ENCODE results near the gene MUC20. TPM values are rescaled to one million over a fixed set of nuclear protein-coding genes. Genes with fewer than 3 reads are reported as not detected.
"Not testable (repeated sequence)": the region's sequence is repeated elsewhere in the genome, so short reads cannot be mapped to it uniquely, and the experiment has no call there.

Gene MUC20
- total and polyA plus RNA-seq, 7 experiments from 2014 or later = 0.66 to 17.8 (median 12.2) TPM

DNA sequence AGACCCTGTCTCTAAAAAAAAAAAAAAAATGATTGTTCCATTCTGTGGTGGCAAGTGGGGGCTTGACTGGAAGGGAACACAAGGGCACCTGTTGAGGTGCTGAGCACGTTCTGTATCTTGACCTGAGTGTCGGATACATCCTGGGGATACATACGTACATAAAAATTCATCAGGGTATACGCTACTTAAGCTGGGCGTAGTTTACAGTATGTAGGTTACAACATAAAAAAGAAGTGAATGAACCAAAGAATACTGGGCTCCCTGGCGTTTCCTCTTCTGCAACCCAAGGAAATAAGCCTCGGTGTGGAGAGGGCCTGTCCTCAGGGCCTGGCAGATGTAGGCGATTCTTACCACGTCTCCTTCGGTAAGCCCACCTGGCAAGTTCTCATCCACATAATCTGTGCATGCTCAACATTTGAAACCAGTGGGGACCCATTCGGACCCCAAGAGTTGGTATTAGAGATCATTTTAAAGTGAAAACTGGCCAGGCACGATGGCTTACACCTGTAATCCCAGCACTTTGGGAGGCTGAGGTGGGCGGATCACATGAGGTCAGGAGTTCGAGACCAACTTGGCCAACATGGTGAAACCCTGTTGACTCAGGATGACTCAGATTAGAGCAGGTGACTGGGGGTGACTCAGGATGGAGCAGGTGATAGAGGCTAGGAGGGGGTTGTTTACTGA lies 5.1 kb upstream of the MUC20 start:
- ChIA-PET POLR2A (no interaction called here), CTCF (interaction anchor here (0.6 kb wide), 1 partner anchor 837 kb away, joined by 3 read pairs; no protein-coding TSS in a partner anchor)
- Mint-ChIP-seq H3K4me1 (peaks cover 0 to 4% (median 0%) of the 10 kb centered on the region in 7 donors), H3K4me3 (no peak overlapping the region), H3K27me3 (peaks cover 0 to 5% (median 0%) of the 10 kb centered on the region in 5 donors), H3K36me3 (peaks cover 15 to 50% (median 30%) of the 10 kb centered on the region in 5 donors), H3K27ac (peak overlapping the region in 2 of 9 donors; percentile 1 to 16), H3K9me3 (peaks cover 0 to 6% (median 0%) of the 10 kb centered on the region in 11 donors)
- ATAC-seq (no peak), DNase-seq (no peak)
- peaks cover 0 to 23% (median 4%) of the 10 kb centered on the region in 3 experiments for H3K36me3 ChIP-seq (ENCODE audit: control insufficient read depth in 2 of 3, insufficient read depth in 3 of 3, low read length in 3 of 3)
- H3K4me3 ChIP-seq (ENCODE audit: low read length) = no peak overlapping the region
- intact Hi-C loops (cut with micrococcal nuclease) = loop anchor here in 1 of 2 donors (5.0 kb wide), 1 partner anchor 98 kb away; no protein-coding TSS in a partner anchor
- no peaks in the 10 kb centered on the region for H3K9me3 ChIP-seq (ENCODE audit: control insufficient read depth in 2 of 3, low read length in 3 of 3)
- H3K4me1 ChIP-seq (ENCODE audit: control insufficient read depth in 2 of 2, insufficient read depth in 2 of 2, low read length in 2 of 2) = no peaks in the 10 kb centered on the region
- H3K27ac ChIP-seq (ENCODE audit: low read depth, low read length) = no peak overlapping the region
- H3K27me3 ChIP-seq (ENCODE audit: control insufficient read depth in 2 of 2, insufficient read depth in 2 of 2, low read length in 2 of 2) = no peaks in the 10 kb centered on the region

DNA sequence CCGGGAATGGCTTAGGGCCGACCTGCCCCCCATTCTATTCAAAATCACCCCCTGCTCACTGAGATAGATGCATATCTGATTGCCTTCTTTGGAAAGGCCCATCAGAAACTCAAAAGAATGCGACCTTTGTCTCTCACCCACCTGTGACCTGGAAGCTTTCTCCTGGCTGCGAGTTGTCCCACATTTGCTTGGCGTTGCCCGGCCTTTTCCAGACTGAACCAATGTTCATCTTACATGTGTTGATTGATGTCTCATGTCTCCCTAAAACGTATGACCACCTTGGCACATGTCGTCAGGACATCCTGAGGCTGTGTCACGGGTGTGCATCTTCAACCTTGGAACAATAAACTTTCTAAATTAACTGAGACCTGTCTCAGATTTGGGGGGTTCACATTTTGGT lies 3.4 kb upstream of the MUC20 start:
- Histone ChIP-seq H3K4me1 (ENCODE audit: control insufficient read depth in 2 of 2, insufficient read depth in 2 of 2, low read length in 2 of 2) (no peaks in the 10 kb centered on the region), H3K27me3 (ENCODE audit: control insufficient read depth in 2 of 2, insufficient read depth in 2 of 2, low read length in 2 of 2) (no peaks in the 10 kb centered on the region), H3K4me3 (ENCODE audit: low read length) (no peak overlapping the region), H3K36me3 (ENCODE audit: control insufficient read depth in 2 of 3, insufficient read depth in 3 of 3, low read length in 3 of 3) (peaks cover 0 to 14% (median 0%) of the 10 kb centered on the region in 3 experiments), H3K9me3 (ENCODE audit: control insufficient read depth in 2 of 3, low read length in 3 of 3) (no peaks in the 10 kb centered on the region), H3K27ac (ENCODE audit: low read depth, low read length) (no peak overlapping the region)
- Mint-ChIP-seq H3K36me3 (peaks cover 12 to 33% (median 15%) of the 10 kb centered on the region in 5 donors), H3K27me3 (peaks cover 0 to 5% (median 0%) of the 10 kb centered on the region in 5 donors), H3K4me3 (no peak overlapping the region), H3K4me1 (peaks cover 0 to 4% (median 0%) of the 10 kb centered on the region in 7 donors), H3K9me3 (peaks cover 0 to 6% (median 0%) of the 10 kb centered on the region in 11 donors), H3K27ac (peak overlapping the region in 1 of 9 donors; percentile 16)
- ChIA-PET POLR2A (no interaction called here), CTCF (no interaction called here)
- no peak for ATAC-seq
- DNase-seq = no peak
- intact Hi-C loops (cut with micrococcal nuclease) = loop anchor here in 1 of 2 donors (5.0 kb wide), 1 partner anchor 100 kb away; no protein-coding TSS in a partner anchor

DNA sequence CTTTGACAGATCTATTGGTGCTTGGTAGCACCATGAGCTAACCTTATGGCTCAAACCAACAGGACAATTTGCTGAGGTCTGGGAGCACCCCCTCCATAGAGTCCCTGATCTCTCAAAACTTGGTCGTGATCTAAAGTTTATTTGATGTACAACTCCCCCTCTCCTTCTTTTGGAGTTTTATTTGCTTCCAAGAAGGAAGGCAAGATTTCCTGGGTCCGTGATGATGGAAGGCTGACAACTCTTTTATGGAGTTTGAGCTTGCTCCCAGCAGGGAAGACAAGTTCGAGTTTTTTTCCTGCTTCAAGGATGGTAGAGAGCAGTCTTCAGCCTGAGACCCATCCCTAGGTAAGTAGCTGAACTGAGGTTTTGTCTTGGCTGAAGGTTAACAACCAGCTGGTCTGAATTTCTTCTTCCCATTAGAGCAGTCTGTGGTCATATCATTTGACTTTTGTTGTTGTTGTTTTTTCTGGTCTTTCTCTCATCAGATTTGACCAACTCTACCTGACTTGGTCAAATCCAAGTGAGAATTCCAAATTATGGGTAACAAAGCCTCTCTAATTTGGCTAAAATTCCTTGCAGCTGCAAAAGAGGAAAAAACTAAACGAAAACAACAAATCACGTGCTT lies 2.8 kb upstream of the MUC20 start:
- H3K27ac Mint-ChIP-seq = no peak overlapping the region

DNA sequence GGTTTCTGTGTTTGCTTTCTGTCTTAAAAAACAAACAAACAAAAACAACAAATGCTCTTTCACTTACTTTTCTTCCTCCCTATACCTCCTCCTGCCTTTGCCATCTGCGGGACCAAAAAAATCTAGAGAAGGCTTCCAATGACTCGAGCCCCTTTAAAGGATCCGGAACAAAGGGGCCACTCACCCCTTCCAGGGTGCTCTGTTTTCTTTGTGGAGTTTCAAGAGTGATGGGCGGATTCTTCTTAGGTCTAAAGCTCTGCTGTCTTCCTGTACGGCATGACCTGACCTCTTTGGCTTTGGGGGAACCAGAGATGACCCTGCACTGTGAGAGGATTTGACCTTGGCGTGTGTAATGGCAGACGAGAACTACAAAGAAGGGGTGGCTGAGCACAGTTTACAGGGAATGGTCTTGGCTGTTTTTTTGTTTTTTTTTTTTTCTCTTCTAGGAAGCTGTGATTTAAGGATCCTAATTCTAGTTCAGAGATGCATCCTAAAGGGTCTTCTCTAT lies 2.2 kb upstream of the MUC20 start:
- H3K27ac ChIP-seq (ENCODE audit: low read depth, low read length) = no peak overlapping the region
- H3K4me1 Mint-ChIP-seq = peaks cover 0 to 4% (median 0%) of the 10 kb centered on the region in 7 donors
- POLR2A ChIA-PET = no interaction called here
- no peak overlapping the region for H3K4me3 ChIP-seq (ENCODE audit: low read length)
- no peaks in the 10 kb centered on the region for H3K27me3 ChIP-seq (ENCODE audit: control insufficient read depth in 2 of 2, insufficient read depth in 2 of 2, low read length in 2 of 2)
- ATAC-seq = no peak
- intact Hi-C loops (cut with micrococcal nuclease) = loop anchor here in 1 of 2 donors (5.0 kb wide), 1 partner anchor 101 kb away; no protein-coding TSS in a partner anchor
- peaks cover 0 to 5% (median 0%) of the 10 kb centered on the region in 5 donors for H3K27me3 Mint-ChIP-seq
- no peaks in the 10 kb centered on the region for H3K9me3 ChIP-seq (ENCODE audit: control insufficient read depth in 2 of 3, low read length in 3 of 3)
- H3K27ac Mint-ChIP-seq = no peak overlapping the region
- no peak for DNase-seq
- CTCF ChIA-PET = no interaction called here
- peaks cover 12 to 32% (median 15%) of the 10 kb centered on the region in 5 donors for H3K36me3 Mint-ChIP-seq
- H3K4me3 Mint-ChIP-seq = no peak overlapping the region
- peaks cover 0 to 14% (median 0%) of the 10 kb centered on the region in 3 experiments for H3K36me3 ChIP-seq (ENCODE audit: control insufficient read depth in 2 of 3, insufficient read depth in 3 of 3, low read length in 3 of 3)
- H3K9me3 Mint-ChIP-seq = peaks cover 0 to 6% (median 0%) of the 10 kb centered on the region in 11 donors
- H3K4me1 ChIP-seq (ENCODE audit: control insufficient read depth in 2 of 2, insufficient read depth in 2 of 2, low read length in 2 of 2) = no peaks in the 10 kb centered on the region

More for the DNA sequence above, 2.8 kb upstream of the MUC20 start:
- Histone ChIP-seq H3K9me3 (ENCODE audit: control insufficient read depth in 2 of 3, low read length in 3 of 3) (no peaks in the 10 kb centered on the region), H3K4me3 (ENCODE audit: low read length) (no peak overlapping the region), H3K36me3 (ENCODE audit: control insufficient read depth in 2 of 3, insufficient read depth in 3 of 3, low read length in 3 of 3) (peaks cover 0 to 14% (median 0%) of the 10 kb centered on the region in 3 experiments), H3K27ac (ENCODE audit: low read depth, low read length) (no peak overlapping the region), H3K27me3 (ENCODE audit: control insufficient read depth in 2 of 2, insufficient read depth in 2 of 2, low read length in 2 of 2) (no peaks in the 10 kb centered on the region), H3K4me1 (ENCODE audit: control insufficient read depth in 2 of 2, insufficient read depth in 2 of 2, low read length in 2 of 2) (no peaks in the 10 kb centered on the region)
- Mint-ChIP-seq H3K27me3 (peaks cover 0 to 5% (median 0%) of the 10 kb centered on the region in 5 donors), H3K4me1 (peaks cover 0 to 4% (median 0%) of the 10 kb centered on the region in 7 donors), H3K36me3 (peaks cover 12 to 32% (median 15%) of the 10 kb centered on the region in 5 donors), H3K9me3 (peaks cover 0 to 6% (median 0%) of the 10 kb centered on the region in 11 donors), H3K4me3 (no peak overlapping the region)
- CTCF ChIA-PET = no interaction called here
- POLR2A ChIA-PET = no interaction called here
- no peak for ATAC-seq
- intact Hi-C loops (cut with micrococcal nuclease) = loop anchor here in 1 of 2 donors (5.0 kb wide), 1 partner anchor 101 kb away; no protein-coding TSS in a partner anchor
- no peak for DNase-seq

DNA sequence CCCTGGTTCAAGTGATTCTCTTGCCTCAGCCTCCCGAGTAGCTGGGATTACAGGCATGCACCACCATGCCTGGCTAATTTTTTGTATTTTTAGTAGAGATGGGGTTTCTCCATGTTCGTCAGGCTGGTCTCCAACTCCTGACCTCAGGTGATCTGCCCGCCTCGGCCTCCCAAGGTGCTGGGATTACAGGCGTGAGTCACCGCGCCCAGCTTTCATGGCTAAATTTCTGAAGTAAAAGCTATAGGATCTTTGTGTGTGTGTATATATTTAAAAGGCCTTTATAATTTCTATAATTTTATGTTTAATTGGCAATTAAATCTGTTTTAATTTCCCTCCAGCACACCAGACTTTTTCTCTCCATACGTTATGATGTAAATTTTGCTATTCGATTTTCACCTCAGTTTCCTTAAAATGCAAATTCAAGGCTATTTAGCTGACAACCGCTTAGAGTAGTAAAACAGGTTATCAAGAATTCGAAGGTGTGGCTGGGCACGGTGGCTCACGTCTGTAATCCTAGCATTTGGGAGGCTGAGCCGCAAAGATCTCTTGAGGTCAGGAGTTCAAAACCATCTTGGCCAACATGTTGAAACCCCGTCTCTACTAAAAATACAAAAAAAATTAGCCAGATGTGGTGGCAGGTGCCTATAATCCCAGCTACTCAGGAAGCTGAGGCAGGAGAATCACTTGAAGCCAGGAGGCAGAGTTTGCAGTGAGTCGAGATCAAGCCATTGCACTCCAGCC lies 1.1 kb upstream of the MUC20 start:
- POLR2A ChIA-PET; DNase-seq; H3K9me3 Mint-ChIP-seq; H3K9me3 ChIP-seq (ENCODE audit: control insufficient read depth in 2 of 3, low read length in 3 of 3); H3K27me3 ChIP-seq (ENCODE audit: control insufficient read depth in 2 of 2, insufficient read depth in 2 of 2, low read length in 2 of 2); H3K36me3 ChIP-seq (ENCODE audit: control insufficient read depth in 2 of 3, insufficient read depth in 3 of 3, low read length in 3 of 3); H3K4me3 ChIP-seq (ENCODE audit: low read length); CTCF ChIA-PET; H3K27me3 Mint-ChIP-seq; H3K4me3 Mint-ChIP-seq; H3K27ac ChIP-seq (ENCODE audit: low read depth, low read length); ATAC-seq; H3K4me1 ChIP-seq (ENCODE audit: control insufficient read depth in 2 of 2, insufficient read depth in 2 of 2, low read length in 2 of 2); H3K4me1 Mint-ChIP-seq: not testable (repeated sequence)
- Mint-ChIP-seq H3K27ac (peak overlapping the region in 1 of 9 donors; percentile 27), H3K36me3 (peaks cover 8 to 26% (median 9%) of the 10 kb centered on the region in 5 donors)
- intact Hi-C loops (cut with micrococcal nuclease) = loop anchor here in 1 of 2 donors (5.0 kb wide), 1 partner anchor 102 kb away; no protein-coding TSS in a partner anchor

DNA sequence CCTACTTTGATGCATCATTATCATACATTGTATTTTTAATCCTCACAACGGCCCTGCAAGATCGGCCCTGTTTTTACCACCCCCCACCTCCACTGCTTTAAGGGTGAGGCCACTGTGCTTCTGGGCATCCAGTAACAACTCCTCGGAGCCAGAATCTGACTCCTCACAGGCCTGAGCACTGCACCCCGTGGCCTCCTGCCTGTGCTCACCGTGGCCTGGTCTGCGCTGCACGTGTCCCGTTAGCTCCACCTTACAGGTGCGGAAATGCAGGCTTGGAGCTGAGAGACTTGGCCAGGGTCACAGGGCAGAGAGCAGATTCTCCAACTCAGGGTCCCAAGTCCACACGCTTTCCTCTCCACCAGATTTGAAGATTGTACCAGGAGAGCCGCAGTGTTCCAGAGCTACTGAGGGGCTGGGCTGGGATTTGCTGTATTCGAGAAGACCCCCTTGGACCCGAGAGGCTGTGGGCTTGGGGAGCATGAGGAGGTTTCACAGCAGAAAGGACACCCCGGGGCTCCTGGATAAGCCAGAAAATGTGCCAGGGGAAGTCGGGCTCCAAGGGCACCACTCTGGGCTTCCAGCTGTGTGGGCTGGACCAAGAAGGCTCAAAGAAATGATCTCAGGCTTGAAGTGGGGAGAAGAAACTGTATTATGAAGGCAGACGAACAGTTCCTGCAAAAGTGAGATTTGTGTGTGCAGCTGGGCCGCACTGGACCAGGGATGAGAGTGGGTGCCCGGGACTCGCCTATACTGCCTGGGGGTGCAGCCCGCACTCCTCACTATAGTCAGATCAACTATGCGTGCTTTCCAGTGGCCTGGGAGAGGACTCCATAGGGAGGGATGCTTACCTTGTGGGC lies 1.6 kb downstream of the MUC20 start:
- H3K9me3 ChIP-seq (ENCODE audit: control insufficient read depth in 2 of 3, low read length in 3 of 3); CTCF ChIA-PET; ATAC-seq; H3K9me3 Mint-ChIP-seq; H3K36me3 Mint-ChIP-seq; H3K4me1 ChIP-seq (ENCODE audit: control insufficient read depth in 2 of 2, insufficient read depth in 2 of 2, low read length in 2 of 2); DNase-seq; intact Hi-C loops (cut with micrococcal nuclease); H3K27ac ChIP-seq (ENCODE audit: low read depth, low read length); H3K4me3 ChIP-seq (ENCODE audit: low read length); H3K4me1 Mint-ChIP-seq; POLR2A ChIA-PET; H3K4me3 Mint-ChIP-seq; H3K27ac Mint-ChIP-seq; H3K27me3 Mint-ChIP-seq; H3K36me3 ChIP-seq (ENCODE audit: control insufficient read depth in 2 of 3, insufficient read depth in 3 of 3, low read length in 3 of 3); H3K27me3 ChIP-seq (ENCODE audit: control insufficient read depth in 2 of 2, insufficient read depth in 2 of 2, low read length in 2 of 2): not testable (repeated sequence)

All from naive thymus-derived CD4-positive, alpha-beta T cell (primary cell).